DOHH2 (cell line): ENCODE measurements around the gene RGS3.

ENCODE experiments used
- H3F3A ChIP-seq: fragments of 200-600 bp; sonication (generic), shearing (Covaris generic); 2 replicates; pipeline ENCODE4 v1.6.0; 2016; ENCODE audit warnings: antibody characterized with exemption, mild to moderate bottlenecking; ENCODE audit not compliant: control insufficient read depth, insufficient read depth
- H3K27ac ChIP-seq: fragments of 200-600 bp; sonication (generic); 2 replicates; pipeline ENCODE4 v1.5.1; 2014; ENCODE audit warnings: low read depth, mild to moderate bottlenecking, low read length, moderate library complexity
- H3K27me3 ChIP-seq: fragments of 200-600 bp; sonication (generic); 2 replicates; pipeline ENCODE4 v1.6.1; 2014; ENCODE audit warnings: mild to moderate bottlenecking, low read length, mixed read lengths; ENCODE audit not compliant: control insufficient read depth
- H3K36me3 ChIP-seq: fragments of 200-600 bp; sonication (generic); 2 replicates; pipeline ENCODE4 v1.6.1; 2014; ENCODE audit warnings: mild to moderate bottlenecking, low read length, moderate library complexity, mixed read lengths; ENCODE audit not compliant: control insufficient read depth
- H3K4me1 ChIP-seq: fragments of 200-600 bp; sonication (generic); 2 replicates; pipeline ENCODE4 v1.6.1; 2014; ENCODE audit warnings: mild to moderate bottlenecking, low read length, mixed read lengths; ENCODE audit not compliant: control insufficient read depth
- H3K4me2 ChIP-seq: fragments of 200-600 bp; sonication (generic); 2 replicates; pipeline ENCODE4 v1.6.0; 2014; ENCODE audit warnings: mild to moderate bottlenecking, low read length, moderate library complexity
- H3K4me3 ChIP-seq: fragments of 200-600 bp; sonication (generic); 2 replicates; pipeline ENCODE4 v1.5.1; 2014; ENCODE audit warnings: mild to moderate bottlenecking, low read length, mixed read lengths
- H3K79me2 ChIP-seq: fragments of 200-600 bp; sonication (generic); 2 replicates; pipeline ENCODE4 v1.6.1; 2014; ENCODE audit warnings: mild to moderate bottlenecking, low read length, mixed read lengths; ENCODE audit not compliant: control insufficient read depth
- H3K9me2 ChIP-seq: fragments of 200-600 bp; sonication (generic); replicated peaks from 2 replicates; pipeline ENCODE4 v1.6.1; 2014; ENCODE audit warnings: mild to moderate bottlenecking, low read length, mixed read lengths; ENCODE audit not compliant: control insufficient read depth
- H3K9me3 ChIP-seq: fragments of 200-600 bp; sonication (generic); 2 replicates; pipeline ENCODE4 v1.6.1; 2014; ENCODE audit warnings: antibody characterized with exemption, low read length, mixed read lengths; ENCODE audit not compliant: control insufficient read depth, insufficient read depth
- H4K20me1 ChIP-seq: fragments of 200-600 bp; sonication (generic); 2 replicates; pipeline ENCODE4 v1.6.0; 2014; ENCODE audit warnings: low read depth, mild to moderate bottlenecking, antibody characterized with exemption, low read length, moderate library complexity; ENCODE audit not compliant: control insufficient read depth, insufficient read depth
- EZH2phosphoT487 ChIP-seq: fragments of 200-600 bp; sonication (generic); IDR thresholded peaks from 2 replicates; pipeline ENCODE4 v1.6.1; 2017; ENCODE audit warnings: borderline replicate concordance, mild to moderate bottlenecking, antibody characterized with exemption, low read length, moderate library complexity, mixed read lengths
- TF ChIP-seq, protein P1 (sequence below): fragments of 200-600 bp; sonication (generic); IDR thresholded peaks from one replicate; pipeline ENCODE4 v1.5.1; 2014; ENCODE audit warnings: antibody characterized with exemption, mild to moderate bottlenecking, low read depth, low read length; ENCODE audit not compliant: poor library complexity, severe bottlenecking

RGS3 gene

GRCh38 chr9:113603048-113603375, 139.5 kb downstream of the RGS3 start:
- Histone ChIP-seq H3K4me2 (peak overlapping the region; percentile 60), H3K79me2 (no peaks in the 10 kb centered on the region), H3F3A (no peaks in the 10 kb centered on the region), H3K9me3 (no peaks in the 10 kb centered on the region), H3K4me1 (peaks cover 33% of the 10 kb centered on the region), H3K9me2 (no peaks in the 10 kb centered on the region), H3K4me3 (peak overlapping the region; percentile 41), H3K36me3 (no peaks in the 10 kb centered on the region), H4K20me1 (no peaks in the 10 kb centered on the region), H3K27ac (no peak overlapping the region), H3K27me3 (no peaks in the 10 kb centered on the region)
- TF ChIP-seq, protein P1, sequence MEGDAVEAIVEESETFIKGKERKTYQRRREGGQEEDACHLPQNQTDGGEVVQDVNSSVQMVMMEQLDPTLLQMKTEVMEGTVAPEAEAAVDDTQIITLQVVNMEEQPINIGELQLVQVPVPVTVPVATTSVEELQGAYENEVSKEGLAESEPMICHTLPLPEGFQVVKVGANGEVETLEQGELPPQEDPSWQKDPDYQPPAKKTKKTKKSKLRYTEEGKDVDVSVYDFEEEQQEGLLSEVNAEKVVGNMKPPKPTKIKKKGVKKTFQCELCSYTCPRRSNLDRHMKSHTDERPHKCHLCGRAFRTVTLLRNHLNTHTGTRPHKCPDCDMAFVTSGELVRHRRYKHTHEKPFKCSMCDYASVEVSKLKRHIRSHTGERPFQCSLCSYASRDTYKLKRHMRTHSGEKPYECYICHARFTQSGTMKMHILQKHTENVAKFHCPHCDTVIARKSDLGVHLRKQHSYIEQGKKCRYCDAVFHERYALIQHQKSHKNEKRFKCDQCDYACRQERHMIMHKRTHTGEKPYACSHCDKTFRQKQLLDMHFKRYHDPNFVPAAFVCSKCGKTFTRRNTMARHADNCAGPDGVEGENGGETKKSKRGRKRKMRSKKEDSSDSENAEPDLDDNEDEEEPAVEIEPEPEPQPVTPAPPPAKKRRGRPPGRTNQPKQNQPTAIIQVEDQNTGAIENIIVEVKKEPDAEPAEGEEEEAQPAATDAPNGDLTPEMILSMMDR, result no peak
- no peak for TF ChIP-seq EZH2phosphoT487

DNA sequence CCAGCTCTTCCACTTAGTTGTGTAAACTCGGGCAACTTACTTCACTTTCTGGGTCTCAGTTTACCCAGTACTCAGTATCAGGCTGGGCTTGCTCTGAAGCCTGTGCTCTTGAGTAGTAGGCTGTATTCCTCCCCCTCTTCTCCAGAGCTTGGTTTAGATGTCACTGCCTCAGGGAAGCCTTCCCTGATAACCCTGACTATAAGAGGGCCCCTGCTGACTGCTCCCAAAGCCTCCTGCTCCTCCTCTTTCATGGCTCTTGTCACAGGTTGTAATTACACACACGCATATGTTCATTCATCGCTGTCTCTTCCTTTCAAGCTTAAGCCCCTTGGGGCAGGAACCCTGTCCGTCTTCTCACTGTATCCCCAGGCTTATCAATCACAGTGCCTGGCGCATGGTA, 140.2 kb downstream of the RGS3 start:
- Histone ChIP-seq H3K36me3 (no peaks in the 10 kb centered on the region), H3K27ac (no peak overlapping the region), H3F3A (no peaks in the 10 kb centered on the region), H4K20me1 (no peaks in the 10 kb centered on the region), H3K9me3 (no peaks in the 10 kb centered on the region), H3K9me2 (no peaks in the 10 kb centered on the region), H3K4me2 (no peak overlapping the region), H3K4me1 (peaks cover 33% of the 10 kb centered on the region), H3K79me2 (no peaks in the 10 kb centered on the region), H3K4me3 (no peak overlapping the region), H3K27me3 (no peaks in the 10 kb centered on the region)
- TF ChIP-seq EZH2phosphoT487, result no peak
- TF ChIP-seq, protein P1, result no peak

DNA sequence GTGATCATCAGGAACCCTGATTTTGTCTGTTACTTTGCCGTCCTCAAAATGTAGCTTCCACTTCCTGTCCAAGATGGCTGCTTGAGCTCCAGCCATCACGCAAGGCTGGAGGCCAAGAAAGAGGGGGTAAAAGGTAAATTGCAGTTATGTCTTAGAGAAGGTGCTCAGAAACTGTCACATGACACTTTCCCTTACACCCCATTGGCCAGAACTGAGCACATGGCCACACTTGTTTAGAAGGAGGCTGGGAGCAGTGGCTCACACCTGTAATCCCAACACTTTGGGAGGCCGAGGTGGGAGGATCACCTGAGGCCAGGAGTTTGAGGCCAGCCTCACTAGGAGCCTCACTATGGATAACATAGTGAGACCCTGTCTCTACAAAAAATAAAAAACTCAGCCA, 140.9 kb downstream of the RGS3 start:
- no peaks in the 10 kb centered on the region for H3F3A ChIP-seq
- H3K4me3 ChIP-seq, result no peak overlapping the region
- peaks cover 33% of the 10 kb centered on the region for H3K4me1 ChIP-seq
- H3K4me2 ChIP-seq, result no peak overlapping the region
- H3K9me3 ChIP-seq, result no peaks in the 10 kb centered on the region
- no peaks in the 10 kb centered on the region for H3K79me2 ChIP-seq
- no peaks in the 10 kb centered on the region for H3K9me2 ChIP-seq
- H4K20me1 ChIP-seq, result no peaks in the 10 kb centered on the region
- no peaks in the 10 kb centered on the region for H3K36me3 ChIP-seq
- H3K27me3 ChIP-seq, result no peaks in the 10 kb centered on the region
- no peak overlapping the region for H3K27ac ChIP-seq
- no peak for TF ChIP-seq EZH2phosphoT487
- TF ChIP-seq, protein P1, result no peak

DNA sequence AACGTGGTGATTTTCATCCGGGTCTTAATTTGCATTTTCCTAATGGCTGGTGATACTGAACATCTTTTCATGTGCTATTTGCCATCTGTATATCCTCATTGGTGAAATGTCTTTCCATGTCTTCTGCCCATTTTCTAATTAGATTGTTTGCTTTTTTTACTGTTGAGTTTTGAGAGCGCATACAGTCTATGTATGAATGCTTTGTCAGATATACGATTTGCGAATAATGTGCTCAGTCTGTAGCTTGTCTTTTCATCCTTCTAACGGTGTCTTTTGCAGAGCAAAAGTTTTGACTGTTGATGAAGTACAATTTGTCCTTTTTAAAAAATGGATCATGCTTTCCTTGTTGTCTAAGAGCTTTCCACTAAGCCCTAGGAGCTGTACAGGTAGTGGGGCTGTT, 143.0 kb downstream of the RGS3 start:
- H3K4me2 ChIP-seq, result no peak overlapping the region
- H3K4me1 ChIP-seq, result peaks cover 29% of the 10 kb centered on the region
- H3K9me3 ChIP-seq, result no peaks in the 10 kb centered on the region
- no peaks in the 10 kb centered on the region for H3K36me3 ChIP-seq
- H3K9me2 ChIP-seq, result no peaks in the 10 kb centered on the region
- no peak overlapping the region for H3K27ac ChIP-seq
- TF ChIP-seq, protein P1, result no peak
- TF ChIP-seq EZH2phosphoT487, result no peak
- H4K20me1 ChIP-seq, result no peaks in the 10 kb centered on the region
- H3F3A ChIP-seq, result no peaks in the 10 kb centered on the region
- no peaks in the 10 kb centered on the region for H3K27me3 ChIP-seq
- H3K79me2 ChIP-seq, result no peaks in the 10 kb centered on the region
- no peak overlapping the region for H3K4me3 ChIP-seq
